ENCODE results near the gene USP47.

DNA sequence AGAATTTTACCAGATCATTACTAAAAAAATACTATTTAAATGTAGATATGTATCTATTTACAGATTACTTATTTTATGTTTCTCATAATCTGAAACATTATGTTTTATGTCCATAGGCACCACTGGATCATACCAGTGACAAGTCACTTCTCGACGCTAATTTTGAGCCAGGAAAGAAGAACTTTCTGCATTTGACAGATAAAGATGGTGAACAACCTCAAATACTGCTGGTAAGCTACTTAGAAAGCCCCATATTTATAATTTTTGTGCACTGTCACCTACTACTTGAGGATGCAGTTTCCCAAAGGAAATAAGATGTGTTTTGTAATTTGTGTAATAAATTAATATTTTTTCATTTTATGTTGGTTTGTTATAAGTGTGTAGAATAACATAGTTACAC lies 42.6 kb downstream of the USP47 start:
- no peak for TF ChIP-seq CTCF (conservative IDR thresholded peaks at IDR 0.05; ENCODE audit: low read depth, low read length)
- TF ChIP-seq EZH2 (IDR thresholded peaks at IDR 0.05; ENCODE audit: borderline replicate concordance, low read depth, low read length, poor library complexity, severe bottlenecking): no peak
